WI38 (cell line): ENCODE measurements around the gene ABCD2.
"Not testable (repeated sequence)": the region's sequence is repeated elsewhere in the genome, so short reads cannot be mapped to it uniquely, and the experiment has no call there.

Experiments
- H3K4me3 ChIP-seq: 2 replicates; pipeline ENCODE4 v1.5.1; 2011; ENCODE audit warnings: low read depth, mild to moderate bottlenecking, control low read depth, low read length
- CTCF ChIP-seq: IDR thresholded peaks from 2 replicates; pipeline ENCODE4 v1.5.1; 2012; ENCODE audit warnings: low read depth, mild to moderate bottlenecking, control low read depth, low read length

The ABCD2 gene

DNA sequence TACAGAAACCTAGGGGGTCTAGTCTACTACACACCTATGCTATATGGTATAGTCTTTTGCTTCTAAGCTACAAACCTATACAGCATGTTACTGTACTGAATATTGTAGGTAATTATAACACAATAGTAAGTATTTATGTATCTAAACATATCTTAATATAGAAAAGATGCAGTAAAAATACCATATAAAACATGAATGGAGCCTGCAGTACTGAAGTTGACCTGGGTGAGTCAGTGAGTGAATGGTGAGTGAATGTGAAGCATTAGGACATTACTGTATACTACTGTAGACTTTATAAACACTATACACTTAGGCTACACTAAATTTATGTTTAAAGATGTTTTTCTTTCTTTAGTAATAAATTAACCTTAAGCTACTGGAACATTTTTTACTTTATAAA, 13.1 kb upstream of the ABCD2 start:
- no peak overlapping the region for H3K4me3 ChIP-seq
- TF ChIP-seq CTCF: no peak

GRCh38 chr12:39628836-39629235, 9.2 kb upstream of the ABCD2 start:
- TF ChIP-seq CTCF: no peak
- H3K4me3 ChIP-seq: no peak overlapping the region

GRCh38 chr12:39627914-39628313, 8.3 kb upstream of the ABCD2 start:
- H3K4me3 ChIP-seq: no peak overlapping the region

DNA sequence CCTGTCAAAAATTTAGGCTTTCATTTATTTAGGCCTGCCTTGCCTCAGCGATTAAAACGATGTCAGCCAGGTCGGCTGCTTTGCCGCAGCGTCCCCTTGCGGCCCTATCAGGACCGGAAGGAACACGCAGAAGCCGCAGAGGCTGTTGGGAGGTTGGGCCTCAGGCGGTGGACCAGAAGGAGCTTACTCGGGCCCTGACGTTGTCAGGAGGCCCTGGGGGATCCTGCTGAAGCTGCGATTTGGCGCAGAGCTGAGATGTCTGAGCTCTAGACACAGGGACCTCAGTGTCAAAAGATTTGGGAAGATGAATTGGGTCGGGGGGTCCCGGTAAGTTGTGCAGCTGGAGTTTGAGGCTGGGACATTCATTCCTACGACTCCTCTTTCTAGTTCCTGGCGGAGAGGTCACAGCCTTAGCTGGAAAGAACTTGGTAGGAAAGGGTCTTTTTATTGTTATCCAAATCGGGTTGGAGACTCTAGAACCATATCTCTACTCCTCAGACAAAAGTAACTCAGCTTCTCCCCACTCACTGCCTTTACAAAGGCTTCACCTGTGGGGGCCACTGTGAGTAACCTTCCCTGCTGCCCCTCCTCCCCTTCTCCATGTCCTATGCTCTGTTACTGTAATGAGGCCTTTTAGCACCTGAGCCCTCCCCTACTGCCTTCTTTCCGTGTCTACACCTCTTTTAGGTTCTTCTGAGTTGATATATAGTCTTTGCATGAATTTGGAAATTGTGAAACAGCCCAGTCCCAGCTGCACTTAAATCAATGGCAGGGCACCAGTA, 6.6 kb upstream of the ABCD2 start:
- no peak for TF ChIP-seq CTCF
- no peak overlapping the region for H3K4me3 ChIP-seq

More at GRCh38 chr12:39627914-39628313, 8.3 kb upstream of the ABCD2 start:
- TF ChIP-seq CTCF: no peak

- TF ChIP-seq CTCF: no peak
These were observed 4.3 kb upstream of the ABCD2 start for GRCh38 chr12:39623919-39624318.

DNA sequence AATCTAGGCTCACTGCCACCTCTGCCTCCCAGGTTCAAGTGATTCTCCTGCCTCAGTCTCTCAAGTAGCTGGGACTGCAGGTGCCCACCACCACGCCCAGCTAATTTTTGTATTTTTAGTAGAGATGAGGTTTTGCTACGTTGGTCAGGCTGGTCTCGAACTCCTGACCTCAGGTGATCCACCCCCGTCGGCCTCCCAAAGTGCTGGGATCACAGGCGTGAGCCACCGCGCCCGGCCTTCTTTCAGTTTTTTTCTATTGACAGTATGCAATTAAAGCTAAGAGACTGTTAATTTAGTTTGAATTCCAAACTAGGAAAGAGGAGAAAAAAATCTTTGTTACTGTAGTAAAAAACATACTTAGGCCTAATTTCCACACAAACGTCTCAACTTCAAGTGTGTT, 3.6 kb upstream of the ABCD2 start:
- not testable (repeated sequence) for H3K4me3 ChIP-seq

More at GRCh38 chr12:39623919-39624318, 4.3 kb upstream of the ABCD2 start:
- H3K4me3 ChIP-seq: no peak overlapping the region

GRCh38 chr12:39622306-39622705, 2.7 kb upstream of the ABCD2 start:
- no peak for TF ChIP-seq CTCF
- no peak overlapping the region for H3K4me3 ChIP-seq

DNA sequence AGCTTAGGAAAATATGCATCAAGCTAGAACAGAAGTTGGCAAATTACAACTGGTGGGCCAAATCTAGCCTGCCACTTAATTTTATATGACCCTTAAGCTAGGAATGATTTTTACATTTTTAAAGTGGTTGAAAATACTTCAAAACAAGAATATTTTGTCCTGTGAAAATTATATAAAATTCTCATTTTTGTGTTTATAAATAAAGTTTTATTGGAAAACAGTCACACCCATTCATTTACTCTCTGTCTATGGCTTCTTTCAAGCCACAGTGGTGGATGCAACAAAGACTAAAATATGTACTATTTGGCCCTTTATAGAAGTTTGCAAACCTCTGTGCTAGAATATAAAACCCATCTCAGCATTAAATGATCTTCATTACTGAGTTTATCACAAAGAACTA, 2.1 kb upstream of the ABCD2 start:
- no peak overlapping the region for H3K4me3 ChIP-seq
- no peak for TF ChIP-seq CTCF
